Loucy (cell line): ENCODE results near the gene IL15RA.

Experiments used
- H2AFZ ChIP-seq: fragments of 200-600 bp; sonication (generic); 2 replicates; pipeline ENCODE4 v1.6.0; 2016; ENCODE audit warnings: antibody characterized with exemption, mild to moderate bottlenecking, low read length, moderate library complexity
- H3F3A ChIP-seq: fragments of 200-600 bp; 2 replicates; pipeline ENCODE4 v1.6.0; 2016; ENCODE audit warnings: antibody characterized with exemption, low read depth, mild to moderate bottlenecking
- H3K27me3 ChIP-seq: fragments of 200-600 bp; sonication (generic); 2 replicates; pipeline ENCODE4 v1.6.1; 2014; ENCODE audit warnings: low read length, mild to moderate bottlenecking; ENCODE audit not compliant: insufficient read depth, poor library complexity, severe bottlenecking
- H3K36me3 ChIP-seq: fragments of 200-600 bp; sonication (generic); 2 replicates; pipeline ENCODE4 v1.6.1; 2016; ENCODE audit warnings: low read length; ENCODE audit not compliant: insufficient read depth
- H3K4me1 ChIP-seq: fragments of 200-600 bp; sonication (generic); 2 replicates; pipeline ENCODE4 v1.5.1; 2014; ENCODE audit warnings: low read length, mild to moderate bottlenecking; ENCODE audit not compliant: insufficient read depth, poor library complexity, severe bottlenecking
- H3K4me2 ChIP-seq: fragments of 200-600 bp; sonication (generic); 2 replicates; pipeline ENCODE4 v1.6.0; 2014; ENCODE audit warnings: antibody characterized with exemption, low read length, low read depth, mild to moderate bottlenecking; ENCODE audit not compliant: poor library complexity, severe bottlenecking
- H3K4me3 ChIP-seq: fragments of 200-600 bp; sonication (generic); 2 replicates; pipeline ENCODE4 v1.5.1; 2014; ENCODE audit warnings: low read length, mild to moderate bottlenecking, mixed read lengths; ENCODE audit not compliant: poor library complexity, severe bottlenecking
- H3K79me2 ChIP-seq: fragments of 200-600 bp; sonication (generic); 2 replicates; pipeline ENCODE4 v1.6.1; 2014; ENCODE audit warnings: low read length; ENCODE audit not compliant: insufficient read depth
- H3K9ac ChIP-seq: fragments of 200-600 bp; sonication (generic); 2 replicates; pipeline ENCODE4 v1.6.0; 2014; ENCODE audit warnings: mild to moderate bottlenecking, low read depth, low read length, moderate library complexity; ENCODE audit not compliant: poor library complexity, severe bottlenecking
- H3K9me2 ChIP-seq: fragments of 200-600 bp; sonication (generic); replicated peaks from 2 replicates; pipeline ENCODE4 v1.6.1; 2016; ENCODE audit warnings: low read depth, low read length, mixed read lengths
- H3K9me3 ChIP-seq: fragments of 200-600 bp; sonication (generic); 2 replicates; pipeline ENCODE4 v1.6.1; 2014; ENCODE audit warnings: mild to moderate bottlenecking, antibody characterized with exemption, low read length, low read depth; ENCODE audit not compliant: insufficient read depth
- H4K20me1 ChIP-seq: fragments of 200-600 bp; sonication (generic); 2 replicates; pipeline ENCODE4 v1.6.0; 2014; ENCODE audit warnings: antibody characterized with exemption, low read length, mild to moderate bottlenecking; ENCODE audit not compliant: insufficient read depth, poor library complexity, severe bottlenecking
- EZH2phosphoT487 ChIP-seq: fragments of 200-600 bp; IDR thresholded peaks from 2 replicates; pipeline ENCODE4 v1.6.1; 2018; ENCODE audit warnings: antibody characterized with exemption, mild to moderate bottlenecking, moderate library complexity, borderline replicate concordance
- TF ChIP-seq, protein P1 (sequence below): fragments of 200-600 bp; sonication (generic); conservative IDR thresholded peaks from 2 replicates; pipeline ENCODE4 v1.5.1; 2014; ENCODE audit warnings: mild to moderate bottlenecking, antibody characterized with exemption, low read length

The IL15RA gene

DNA sequence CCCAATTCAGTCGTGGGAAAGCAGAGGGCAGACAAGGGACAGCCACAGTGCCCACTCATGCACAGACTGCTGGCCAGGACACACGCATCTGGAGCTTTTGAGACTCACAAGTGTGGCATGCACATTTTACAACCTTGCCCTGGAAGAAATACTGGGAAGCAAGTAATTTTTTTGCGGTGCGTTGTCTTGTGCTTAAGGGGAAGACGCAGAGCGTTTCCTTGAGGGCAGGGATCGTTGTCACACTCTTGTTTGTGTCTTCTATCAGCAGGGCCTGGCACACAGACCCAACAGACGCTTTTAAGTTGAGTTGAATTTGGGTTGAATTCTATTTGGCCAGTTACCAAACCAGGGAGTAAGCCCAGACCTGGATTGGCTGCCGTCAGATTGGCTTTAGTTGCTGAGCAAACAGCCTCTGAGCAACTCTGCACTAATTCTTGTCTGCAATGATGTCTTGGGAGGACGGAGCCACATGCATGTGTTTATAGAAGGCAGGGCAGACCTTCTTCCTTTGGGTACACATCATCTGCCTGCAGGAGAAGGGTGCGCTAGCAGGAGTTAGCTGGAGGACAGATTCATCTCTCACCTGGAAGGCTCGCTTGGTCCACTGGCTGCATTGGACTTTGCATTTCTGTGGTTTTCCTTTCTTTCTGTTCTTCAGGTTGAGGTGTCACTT is 46.5 kb upstream of the IL15RA start:
- H3K4me2 ChIP-seq: no peak overlapping the region
- no peak overlapping the region for H2AFZ ChIP-seq
- H3K79me2 ChIP-seq: no peaks in the 10 kb centered on the region
- H3K9ac ChIP-seq: no peak overlapping the region
- no peaks in the 10 kb centered on the region for H3K9me3 ChIP-seq
- H3F3A ChIP-seq: no peaks in the 10 kb centered on the region
- TF ChIP-seq, protein P1, sequence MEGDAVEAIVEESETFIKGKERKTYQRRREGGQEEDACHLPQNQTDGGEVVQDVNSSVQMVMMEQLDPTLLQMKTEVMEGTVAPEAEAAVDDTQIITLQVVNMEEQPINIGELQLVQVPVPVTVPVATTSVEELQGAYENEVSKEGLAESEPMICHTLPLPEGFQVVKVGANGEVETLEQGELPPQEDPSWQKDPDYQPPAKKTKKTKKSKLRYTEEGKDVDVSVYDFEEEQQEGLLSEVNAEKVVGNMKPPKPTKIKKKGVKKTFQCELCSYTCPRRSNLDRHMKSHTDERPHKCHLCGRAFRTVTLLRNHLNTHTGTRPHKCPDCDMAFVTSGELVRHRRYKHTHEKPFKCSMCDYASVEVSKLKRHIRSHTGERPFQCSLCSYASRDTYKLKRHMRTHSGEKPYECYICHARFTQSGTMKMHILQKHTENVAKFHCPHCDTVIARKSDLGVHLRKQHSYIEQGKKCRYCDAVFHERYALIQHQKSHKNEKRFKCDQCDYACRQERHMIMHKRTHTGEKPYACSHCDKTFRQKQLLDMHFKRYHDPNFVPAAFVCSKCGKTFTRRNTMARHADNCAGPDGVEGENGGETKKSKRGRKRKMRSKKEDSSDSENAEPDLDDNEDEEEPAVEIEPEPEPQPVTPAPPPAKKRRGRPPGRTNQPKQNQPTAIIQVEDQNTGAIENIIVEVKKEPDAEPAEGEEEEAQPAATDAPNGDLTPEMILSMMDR: no peak
- TF ChIP-seq EZH2phosphoT487: no peak
- H3K4me3 ChIP-seq: no peak overlapping the region
- no peaks in the 10 kb centered on the region for H3K9me2 ChIP-seq
- H3K36me3 ChIP-seq: no peaks in the 10 kb centered on the region
- no peaks in the 10 kb centered on the region for H3K27me3 ChIP-seq
- H3K4me1 ChIP-seq: no peaks in the 10 kb centered on the region
- H4K20me1 ChIP-seq: no peaks in the 10 kb centered on the region

DNA sequence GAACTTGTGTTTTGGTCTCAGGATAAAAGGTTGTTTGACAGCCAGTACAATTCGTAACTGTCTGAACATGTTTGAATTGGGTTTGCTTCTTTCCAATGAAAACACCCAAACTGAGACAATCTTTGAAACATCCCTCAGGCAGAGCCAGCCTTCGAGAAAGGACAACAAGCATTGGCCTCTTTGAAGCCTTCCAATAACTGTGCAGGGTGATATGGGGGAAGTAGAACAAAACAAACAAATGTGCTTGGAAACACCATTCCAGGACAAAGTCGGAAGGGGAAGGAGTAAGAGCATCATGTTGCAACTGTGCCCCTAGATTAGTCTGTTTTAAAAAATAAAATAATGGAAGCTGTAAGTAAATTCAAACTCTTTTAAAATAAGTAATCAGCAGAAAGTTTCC is 45.3 kb upstream of the IL15RA start:
- Histone ChIP-seq H3K9me2 (no peaks in the 10 kb centered on the region), H3K27me3 (no peaks in the 10 kb centered on the region), H3K9ac (no peak overlapping the region), H3K9me3 (no peaks in the 10 kb centered on the region), H3K4me3 (no peak overlapping the region), H3F3A (no peaks in the 10 kb centered on the region), H3K4me1 (no peaks in the 10 kb centered on the region), H2AFZ (no peak overlapping the region), H3K79me2 (no peaks in the 10 kb centered on the region), H4K20me1 (no peaks in the 10 kb centered on the region), H3K4me2 (no peak overlapping the region), H3K36me3 (no peaks in the 10 kb centered on the region)
- TF ChIP-seq, protein P1: no peak
- TF ChIP-seq EZH2phosphoT487: no peak

- no peaks in the 10 kb centered on the region for H3K79me2 ChIP-seq
- no peak for TF ChIP-seq EZH2phosphoT487
- TF ChIP-seq, protein P1: no peak
- H2AFZ ChIP-seq: no peak overlapping the region
- H3K4me3 ChIP-seq: no peak overlapping the region
- H4K20me1 ChIP-seq: no peaks in the 10 kb centered on the region
- no peak overlapping the region for H3K4me2 ChIP-seq
- no peaks in the 10 kb centered on the region for H3F3A ChIP-seq
- H3K9me3 ChIP-seq: no peaks in the 10 kb centered on the region
- H3K36me3 ChIP-seq: no peaks in the 10 kb centered on the region
- no peaks in the 10 kb centered on the region for H3K9me2 ChIP-seq
- H3K27me3 ChIP-seq: no peaks in the 10 kb centered on the region
- H3K9ac ChIP-seq: no peak overlapping the region
- no peaks in the 10 kb centered on the region for H3K4me1 ChIP-seq
Measured at GRCh38 chr10:6020826-6021225, 43.5 kb upstream of the IL15RA start.
